HepG2 (cell line): Measurements from ENCODE around the gene ADH1B. TPM values are rescaled to one million over a fixed set of nuclear protein-coding genes. Genes with fewer than 3 reads are reported as not detected.

Experiments used
- ATAC-seq: fragments of 200-7000 bp; cut with Tn5 transposase; 3 replicates; pipeline ENCODE4 v1.9.1; 2020; ENCODE audit warnings: mild to moderate bottlenecking, moderate library complexity
- BruUV-seq: library from RNA; stranded (reverse); fragments of 400-500 nt; replicated peaks from 2 replicates; lab custom pipeline; 2021; lab: Mats Ljungman, UMichigan
- CTCF ChIA-PET: fragments of 300-600 bp; formaldehyde crosslinking; extraction: SDS; loops from one replicate; lab custom pipeline; 2021; ENCODE audit warnings: low total read pairs, inconsistent platforms, low intra/inter-chr PET ratio; lab: Yijun Ruan, JAX
- POLR2A ChIA-PET: fragments of 350-600 bp; sonication (Branson Sonifier 250); formaldehyde crosslinking; loops from one replicate; lab custom pipeline; 2020; ENCODE audit warnings: antibody characterized with exemption, inconsistent platforms; lab: Yijun Ruan, JAX
- DNase-seq: peaks from one replicate; pipeline ENCODE4 v3.0.0-alpha.2; 2015; ENCODE audit warnings: low spot score
- FAIRE-seq: peaks from 3 replicates; lab custom pipeline; 2011; peaks lifted over from hg19 to GRCh38; lab: Jason Lieb, UNC
- H2AFZ ChIP-seq: one replicate; pipeline ENCODE4 v1.6.1; 2011; ENCODE audit warnings: low read length, inconsistent platforms
- H3K27ac ChIP-seq: fragments of 300-600 bp; 3 replicates; pipeline ENCODE4 v1.8.0; 2011; ENCODE audit warnings: mixed run types, mild to moderate bottlenecking, mixed read lengths, low read length, inconsistent platforms; ENCODE audit not compliant: insufficient read depth; ENCODE audit errors: extremely low read length
- H3K27me3 ChIP-seq, 2 experiments: fragments of 200-600 bp in 1 of 2; 2 replicates in 1 of 2; 3 replicates in 1 of 2; pipeline versions ENCODE4 v1.6.0 to v1.8.0; 2011; ENCODE audit warnings: low read length in 2 of 2, mild to moderate bottlenecking in 2 of 2, moderate library complexity in 2 of 2, inconsistent platforms in 1 of 2; ENCODE audit not compliant: insufficient read depth in 2 of 2, control insufficient read depth in 1 of 2
- H3K36me3 ChIP-seq, 2 experiments: fragments of 200-600 bp in 1 of 2; replicated peaks in 1 of 2; 2 replicates in 1 of 2; 3 replicates in 1 of 2; pipeline versions ENCODE4 v1.5.1 to v1.8.0; 2011; ENCODE audit warnings: low read length in 2 of 2, inconsistent platforms in 1 of 2; ENCODE audit not compliant: insufficient read depth in 2 of 2, control insufficient read depth in 1 of 2
- H3K4me1 ChIP-seq: 2 replicates; pipeline ENCODE4 v1.5.1; 2012; ENCODE audit warnings: low read length, inconsistent platforms; ENCODE audit not compliant: insufficient read depth
- H3K4me2 ChIP-seq: 2 replicates; pipeline ENCODE4 v1.6.0; 2011; ENCODE audit warnings: low read depth, low read length, inconsistent platforms
- H3K4me3 ChIP-seq, 3 experiments: fragments of 200-600 bp in 1 of 3; sonication (generic), shearing (Covaris generic) in 1 of 3; replicated peaks in 1 of 3; 2 replicates each; pipeline ENCODE4 v1.5.1; 2011 to 2016; ENCODE audit warnings: low read length in 3 of 3, inconsistent platforms in 2 of 3, low read depth in 2 of 3, mild to moderate bottlenecking in 2 of 3, control low read depth in 1 of 3, mixed read lengths in 1 of 3; ENCODE audit not compliant: insufficient read depth in 1 of 3
- H3K79me2 ChIP-seq: one replicate; pipeline ENCODE4 v1.6.1; 2011; ENCODE audit warnings: low read length, inconsistent platforms; ENCODE audit not compliant: insufficient read depth
- H3K9ac ChIP-seq: 2 replicates; pipeline ENCODE4 v1.6.0; 2011; ENCODE audit warnings: mild to moderate bottlenecking, low read depth, low read length, inconsistent platforms; ENCODE audit not compliant: insufficient read depth
- H3K9me3 ChIP-seq: 2 replicates; pipeline ENCODE4 v1.5.1; 2012; ENCODE audit warnings: mild to moderate bottlenecking, low read length
- H4K20me1 ChIP-seq: 2 replicates; pipeline ENCODE4 v1.6.0; 2011; ENCODE audit warnings: inconsistent platforms, mild to moderate bottlenecking, low read length, moderate library complexity; ENCODE audit not compliant: insufficient read depth
- CCAR2 ChIP-seq: fragments of 200-400 bp; formaldehyde crosslinking; optimal IDR thresholded peaks from 2 replicates; pipeline ENCODE3; 2018; ENCODE audit warnings: low read depth, mild to moderate bottlenecking, low read length, moderate library complexity
- GZF1 ChIP-seq: sonication (generic); formaldehyde crosslinking; IDR thresholded peaks from 2 replicates; pipeline ENCODE4 v1.5.1; 2020; ENCODE audit warnings: mild to moderate bottlenecking, missing genetic modification reagents
- MAX ChIP-seq: IDR thresholded peaks from 2 replicates; pipeline ENCODE4 v1.6.1; 2012; ENCODE audit warnings: inconsistent platforms
- PPARG ChIP-seq: conservative IDR thresholded peaks from 2 replicates; pipeline ENCODE4 v1.6.1; 2016; ENCODE audit warnings: missing biosample characterization, missing genetic modification reagents
- SKI ChIP-seq: fragments of 450-650 bp; IDR thresholded peaks from one replicate; pipeline ENCODE4 v1.6.1; 2018; ENCODE audit warnings: mild to moderate bottlenecking; ENCODE audit not compliant: partially characterized antibody
- SP4 ChIP-seq: sonication (generic); formaldehyde crosslinking; IDR thresholded peaks from 2 replicates; pipeline ENCODE4 v1.8.1; 2023; ENCODE audit warnings: mild to moderate bottlenecking, missing genetic modification reagents
- ZBTB37 ChIP-seq: sonication (generic); formaldehyde crosslinking; IDR thresholded peaks from 2 replicates; pipeline ENCODE4 v1.4.0; 2020; ENCODE audit warnings: mild to moderate bottlenecking, missing genetic modification reagents
- ZFP36L1 ChIP-seq: sonication (generic); formaldehyde crosslinking; IDR thresholded peaks from 2 replicates; pipeline ENCODE4 v1.8.0; 2022; ENCODE audit warnings: mild to moderate bottlenecking, missing genetic modification reagents, moderate library complexity
- ZNF331 ChIP-seq: sonication (generic); formaldehyde crosslinking; IDR thresholded peaks from 2 replicates; pipeline ENCODE4 v1.4.0; 2020; ENCODE audit warnings: missing genetic modification reagents
- ZNF562 ChIP-seq: sonication (generic); formaldehyde crosslinking; IDR thresholded peaks from 2 replicates; pipeline ENCODE4 v1.8.0; 2022; ENCODE audit warnings: missing genetic modification reagents, borderline replicate concordance
- ZNF639 ChIP-seq: conservative IDR thresholded peaks from 2 replicates; pipeline ENCODE4 v1.6.1; 2018; ENCODE audit warnings: missing genetic modification reagents
- ZNF788 ChIP-seq: sonication (generic); formaldehyde crosslinking; IDR thresholded peaks from 2 replicates; pipeline ENCODE4 v1.5.0; 2020; ENCODE audit warnings: mild to moderate bottlenecking, missing genetic modification reagents, borderline replicate concordance
- WGBS: methylation state at CpG from one replicate; pipeline ENCODE4 v1.1.6; 2017; ENCODE audit warnings: low lambda C conversion rate; 5-methylcytosine and 5-hydroxymethylcytosine counted together
- in situ Hi-C: cut with HindIII; loops from 2 replicates; pipeline ENCODE4 v1.10.0; 2017; ENCODE audit warnings: low pct_unique_long_range_greater_than_20kb; ENCODE audit not compliant: extremely low pct_ligation_motif_present
- intact Hi-C: fragments of 100-400 bp; cut with micrococcal nuclease; formaldehyde crosslinking; loops from one replicate; pipeline ENCODE4 v1.10.0; 2022; ENCODE audit not compliant: unreplicated experiment
- polyA plus RNA-seq, 8 experiments: library from polyadenylated mRNA; depleted of rRNA in 3 of 8; stranded (reverse) in 7 of 8; unstranded in 1 of 8; fragments of >200 nt; fragmentation: Illumina TruSeq in 4 of 8; extraction: Trizol in 4 of 8; gene quantifications; 2 replicates each; pipeline versions ENCODE4 v1.2.1 to v1.2.3, GENCODE V29; 2011 to 2016; ENCODE audit warnings: low read depth in 4 of 8, missing spikeins in 1 of 8, mixed read lengths in 1 of 8; ENCODE audit not compliant: insufficient read depth in 1 of 8
- total RNA-seq, 5 experiments: library from RNA; depleted of rRNA; stranded (reverse); fragments of >200 nt; fragmentation: Illumina TruSeq; extraction: Trizol; gene quantifications; 2 replicates each; pipeline ENCODE4 v1.2.3, GENCODE V29; 2016; ENCODE audit warnings: low read depth in 1 of 5
- TF ChIP-seq, protein P1 (sequence below): sonication (generic); formaldehyde crosslinking; IDR thresholded peaks from 2 replicates; pipeline ENCODE4 v1.8.1; 2023; ENCODE audit warnings: missing genetic modification reagents, mild to moderate bottlenecking, borderline replicate concordance
- TF ChIP-seq, protein P2 (sequence below): sonication (generic); formaldehyde crosslinking; IDR thresholded peaks from 2 replicates; pipeline ENCODE4 v1.4.0; 2020; ENCODE audit warnings: missing genetic modification reagents, borderline replicate concordance
- TF ChIP-seq, protein P3 (sequence below): sonication (generic); formaldehyde crosslinking; IDR thresholded peaks from 2 replicates; pipeline ENCODE4 v1.9.0; 2021; ENCODE audit warnings: mild to moderate bottlenecking, missing genetic modification reagents

Gene ADH1B
- total and polyA plus RNA-seq, 2 of the 13 experiments (the other 11 are each of a cell fraction or from before 2014, with no cell fraction given) = 0.05 to 0.40 TPM

DNA sequence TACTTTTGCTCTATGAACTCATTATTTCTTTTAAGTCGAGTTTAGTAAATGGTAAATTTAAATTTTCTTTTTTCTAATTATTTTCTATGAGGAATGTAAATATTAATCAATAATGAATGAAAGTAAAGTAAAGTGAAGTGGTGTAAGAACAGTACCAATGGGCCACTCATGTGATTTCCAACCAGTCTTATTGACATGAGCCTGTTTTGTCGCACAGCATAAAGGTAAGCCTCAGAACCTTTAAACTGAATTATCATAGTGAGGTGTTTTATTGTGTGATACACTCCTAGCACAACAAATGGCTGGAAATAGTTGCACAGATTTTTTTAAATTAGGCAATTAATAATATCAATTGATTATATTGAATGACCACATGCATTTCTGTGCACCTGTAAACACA is 30.3 kb upstream of the ADH1B start:
- BruUV-seq = no TSS peak
- POLR2A ChIA-PET = no interaction called here
- TF ChIP-seq, protein P1, sequence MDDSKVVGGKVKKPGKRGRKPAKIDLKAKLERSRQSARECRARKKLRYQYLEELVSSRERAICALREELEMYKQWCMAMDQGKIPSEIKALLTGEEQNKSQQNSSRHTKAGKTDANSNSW = no peak
- no peak for TF ChIP-seq ZNF331 (CRISPR knock-in tag)
- no peak for TF ChIP-seq ZBTB37 (CRISPR knock-in tag)
- TF ChIP-seq GZF1 (CRISPR knock-in tag) = no peak
- TF ChIP-seq, protein P2, sequence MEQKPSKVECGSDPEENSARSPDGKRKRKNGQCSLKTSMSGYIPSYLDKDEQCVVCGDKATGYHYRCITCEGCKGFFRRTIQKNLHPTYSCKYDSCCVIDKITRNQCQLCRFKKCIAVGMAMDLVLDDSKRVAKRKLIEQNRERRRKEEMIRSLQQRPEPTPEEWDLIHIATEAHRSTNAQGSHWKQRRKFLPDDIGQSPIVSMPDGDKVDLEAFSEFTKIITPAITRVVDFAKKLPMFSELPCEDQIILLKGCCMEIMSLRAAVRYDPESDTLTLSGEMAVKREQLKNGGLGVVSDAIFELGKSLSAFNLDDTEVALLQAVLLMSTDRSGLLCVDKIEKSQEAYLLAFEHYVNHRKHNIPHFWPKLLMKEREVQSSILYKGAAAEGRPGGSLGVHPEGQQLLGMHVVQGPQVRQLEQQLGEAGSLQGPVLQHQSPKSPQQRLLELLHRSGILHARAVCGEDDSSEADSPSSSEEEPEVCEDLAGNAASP (CRISPR knock-in tag) = no peak
- TF ChIP-seq MAX = no peak
- no peak for TF ChIP-seq CCAR2
- TF ChIP-seq SP4 (CRISPR knock-in tag) = no peak
- no peak for TF ChIP-seq SKI
- TF ChIP-seq PPARG = no peak
- TF ChIP-seq, protein P3, sequence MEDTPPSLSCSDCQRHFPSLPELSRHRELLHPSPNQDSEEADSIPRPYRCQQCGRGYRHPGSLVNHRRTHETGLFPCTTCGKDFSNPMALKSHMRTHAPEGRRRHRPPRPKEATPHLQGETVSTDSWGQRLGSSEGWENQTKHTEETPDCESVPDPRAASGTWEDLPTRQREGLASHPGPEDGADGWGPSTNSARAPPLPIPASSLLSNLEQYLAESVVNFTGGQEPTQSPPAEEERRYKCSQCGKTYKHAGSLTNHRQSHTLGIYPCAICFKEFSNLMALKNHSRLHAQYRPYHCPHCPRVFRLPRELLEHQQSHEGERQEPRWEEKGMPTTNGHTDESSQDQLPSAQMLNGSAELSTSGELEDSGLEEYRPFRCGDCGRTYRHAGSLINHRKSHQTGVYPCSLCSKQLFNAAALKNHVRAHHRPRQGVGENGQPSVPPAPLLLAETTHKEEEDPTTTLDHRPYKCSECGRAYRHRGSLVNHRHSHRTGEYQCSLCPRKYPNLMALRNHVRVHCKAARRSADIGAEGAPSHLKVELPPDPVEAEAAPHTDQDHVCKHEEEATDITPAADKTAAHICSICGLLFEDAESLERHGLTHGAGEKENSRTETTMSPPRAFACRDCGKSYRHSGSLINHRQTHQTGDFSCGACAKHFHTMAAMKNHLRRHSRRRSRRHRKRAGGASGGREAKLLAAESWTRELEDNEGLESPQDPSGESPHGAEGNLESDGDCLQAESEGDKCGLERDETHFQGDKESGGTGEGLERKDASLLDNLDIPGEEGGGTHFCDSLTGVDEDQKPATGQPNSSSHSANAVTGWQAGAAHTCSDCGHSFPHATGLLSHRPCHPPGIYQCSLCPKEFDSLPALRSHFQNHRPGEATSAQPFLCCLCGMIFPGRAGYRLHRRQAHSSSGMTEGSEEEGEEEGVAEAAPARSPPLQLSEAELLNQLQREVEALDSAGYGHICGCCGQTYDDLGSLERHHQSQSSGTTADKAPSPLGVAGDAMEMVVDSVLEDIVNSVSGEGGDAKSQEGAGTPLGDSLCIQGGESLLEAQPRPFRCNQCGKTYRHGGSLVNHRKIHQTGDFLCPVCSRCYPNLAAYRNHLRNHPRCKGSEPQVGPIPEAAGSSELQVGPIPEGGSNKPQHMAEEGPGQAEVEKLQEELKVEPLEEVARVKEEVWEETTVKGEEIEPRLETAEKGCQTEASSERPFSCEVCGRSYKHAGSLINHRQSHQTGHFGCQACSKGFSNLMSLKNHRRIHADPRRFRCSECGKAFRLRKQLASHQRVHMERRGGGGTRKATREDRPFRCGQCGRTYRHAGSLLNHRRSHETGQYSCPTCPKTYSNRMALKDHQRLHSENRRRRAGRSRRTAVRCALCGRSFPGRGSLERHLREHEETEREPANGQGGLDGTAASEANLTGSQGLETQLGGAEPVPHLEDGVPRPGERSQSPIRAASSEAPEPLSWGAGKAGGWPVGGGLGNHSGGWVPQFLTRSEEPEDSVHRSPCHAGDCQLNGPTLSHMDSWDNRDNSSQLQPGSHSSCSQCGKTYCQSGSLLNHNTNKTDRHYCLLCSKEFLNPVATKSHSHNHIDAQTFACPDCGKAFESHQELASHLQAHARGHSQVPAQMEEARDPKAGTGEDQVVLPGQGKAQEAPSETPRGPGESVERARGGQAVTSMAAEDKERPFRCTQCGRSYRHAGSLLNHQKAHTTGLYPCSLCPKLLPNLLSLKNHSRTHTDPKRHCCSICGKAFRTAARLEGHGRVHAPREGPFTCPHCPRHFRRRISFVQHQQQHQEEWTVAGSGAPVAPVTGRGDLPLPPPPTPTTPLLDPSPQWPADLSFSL (CRISPR knock-in tag) = no peak
- TF ChIP-seq ZNF562 (CRISPR knock-in tag) = no peak
- no peak for TF ChIP-seq ZFP36L1 (CRISPR knock-in tag)
- TF ChIP-seq ZNF788 (CRISPR knock-in tag) = no peak
- TF ChIP-seq ZNF639 (CRISPR knock-in tag) = no peak

More for the DNA sequence above, 30.3 kb upstream of the ADH1B start:
- H3K27ac ChIP-seq = no peak overlapping the region
- H3K27me3 ChIP-seq = no peaks in the 10 kb centered on the region
- H3K4me2 ChIP-seq = no peak overlapping the region
- FAIRE-seq (no peak), ATAC-seq (no peak), DNase-seq (no peak)
- intact Hi-C loops = no loop called here
- H3K4me1 ChIP-seq = peaks cover 9% of the 10 kb centered on the region
- H3K9me3 ChIP-seq = no peaks in the 10 kb centered on the region
- no peak overlapping the region for H3K9ac ChIP-seq
- H3K79me2 ChIP-seq = no peaks in the 10 kb centered on the region
- no peaks in the 10 kb centered on the region for H3K36me3 ChIP-seq
- WGBS = 46% methylated on average over 2 of the region's 2 CpGs
- H3K4me3 ChIP-seq = no peak overlapping the region
- CTCF ChIA-PET = no interaction called here
- no peak overlapping the region for H2AFZ ChIP-seq
- H4K20me1 ChIP-seq = no peaks in the 10 kb centered on the region
- in situ Hi-C loops = no loop called here
